H1 (cell line): ENCODE data around the gene CS. TPM values are rescaled to one million over a fixed set of nuclear protein-coding genes. Genes with fewer than 3 reads are reported as not detected.

Experiments used
- CBX8 ChIP-seq: fragments of 300-800, 300-1000 bp; sonication (generic); IDR thresholded peaks from 2 replicates; pipeline ENCODE4 v1.7.1; 2016; ENCODE audit warnings: low read depth, low read length, borderline replicate concordance
- CHD1 ChIP-seq: IDR thresholded peaks from 2 replicates; pipeline ENCODE4 v1.6.1; 2012; ENCODE audit warnings: low read depth, low read length, improper control_type of control experiment
- GABPA ChIP-seq: IDR thresholded peaks from 2 replicates; pipeline ENCODE4 v1.6.1; 2011; ENCODE audit warnings: mild to moderate bottlenecking, low read length, moderate library complexity, borderline replicate concordance; ENCODE audit not compliant: insufficient read depth
- GTF2F1 ChIP-seq: IDR thresholded peaks from 2 replicates; pipeline ENCODE4 v1.6.1; 2012; ENCODE audit warnings: low read depth, low read length, improper control_type of control experiment, borderline replicate concordance
- KDM5A ChIP-seq: fragments of 200-600 bp; IDR thresholded peaks from 2 replicates; pipeline ENCODE4 v1.7.1; 2012; ENCODE audit warnings: mild to moderate bottlenecking, low read length, inconsistent platforms, mixed read lengths
- POU5F1 ChIP-seq: IDR thresholded peaks from 2 replicates; pipeline ENCODE4 v1.6.1; 2011; ENCODE audit warnings: low read depth, mild to moderate bottlenecking, low read length, moderate library complexity
- RXRA ChIP-seq: IDR thresholded peaks from 2 replicates; pipeline ENCODE4 v1.6.1; 2011; ENCODE audit warnings: low read depth, mild to moderate bottlenecking, low read length, moderate library complexity; ENCODE audit not compliant: insufficient read depth
- SP1 ChIP-seq: IDR thresholded peaks from 2 replicates; pipeline ENCODE4 v1.6.1; 2011; ENCODE audit warnings: low read depth, low read length
- polyA plus RNA-seq, 7 experiments: library from polyadenylated mRNA; depleted of rRNA in 3 of 7; stranded (reverse) in 5 of 7; unstranded in 2 of 7; fragments of >200 nt in 5 of 7; fragments of 200-250 nt in 2 of 7; gene quantifications; 1 replicate in 5 of 7; 2 replicates in 1 of 7; 4 replicates in 1 of 7; pipeline versions ENCODE4 v1.2.1 to v1.2.3, GENCODE V29; 2011 to 2013; ENCODE audit warnings: missing spikeins in 2 of 7, mixed read lengths in 2 of 7
- total RNA-seq: library from RNA; stranded (reverse); fragmentation: NEBNext Ultra II Directional; extraction: Animal tissue kit (Norgen Biotek cat#: 25700); gene quantifications from 2 replicates; pipeline ENCODE4 v1.2.1, GENCODE V29; 2021

CS gene
- total and polyA plus RNA-seq, 2 of the 8 experiments (the other 6 are each of a cell fraction or from before 2014, with no cell fraction given), result 96.6 to 238 TPM

- no peak for TF ChIP-seq CHD1
- TF ChIP-seq KDM5A, result no peak
- TF ChIP-seq RXRA, result no peak
- TF ChIP-seq POU5F1, result no peak
- TF ChIP-seq GTF2F1, result peak; percentile 48; the same call in 1 of the 2 replicates
- TF ChIP-seq GABPA, result peak; percentile 86; the same call in 1 of the 2 replicates
- peak; percentile 86 for TF ChIP-seq SP1
- TF ChIP-seq CBX8, result no peak
These were observed 75.9 kb downstream of the CS start, which contains the start of gene NABP2 (continued) for GRCh38 chr12:56224102-56224701.
